Adipocyte (in vitro differentiated cells): Measurements from ENCODE around the gene RPUSD4.

Source experiments
- DNase-seq: peaks from one replicate; pipeline ENCODE4 v3.0.0-alpha.2; 2015; ENCODE audit warnings: low read depth
- H3K27me3 ChIP-seq: replicated peaks from 2 replicates; pipeline ENCODE4 v1.7.0; 2013; ENCODE audit warnings: mild to moderate bottlenecking, low read length, moderate library complexity; ENCODE audit not compliant: control insufficient read depth, insufficient read depth
- H3K36me3 ChIP-seq: 2 replicates; pipeline ENCODE4 v1.7.0; 2013; ENCODE audit warnings: low read length, mild to moderate bottlenecking, moderate library complexity; ENCODE audit not compliant: control insufficient read depth, insufficient read depth, severe bottlenecking
- H3K4me1 ChIP-seq: 2 replicates; pipeline ENCODE4 v1.7.0; 2013; ENCODE audit warnings: mild to moderate bottlenecking, low read length, moderate library complexity; ENCODE audit not compliant: control insufficient read depth, insufficient read depth
- H3K4me3 ChIP-seq: 2 replicates; pipeline ENCODE4 v1.7.0; 2013; ENCODE audit warnings: mild to moderate bottlenecking, low read length, moderate library complexity
- H3K9ac ChIP-seq: 2 replicates; pipeline ENCODE4 v1.7.0; 2013; ENCODE audit warnings: mild to moderate bottlenecking, low read length, moderate library complexity
- H3K9me3 ChIP-seq: 2 replicates; pipeline ENCODE4 v1.7.0; 2013; ENCODE audit warnings: mild to moderate bottlenecking, low read length, moderate library complexity; ENCODE audit not compliant: control insufficient read depth

The RPUSD4 gene

DNA sequence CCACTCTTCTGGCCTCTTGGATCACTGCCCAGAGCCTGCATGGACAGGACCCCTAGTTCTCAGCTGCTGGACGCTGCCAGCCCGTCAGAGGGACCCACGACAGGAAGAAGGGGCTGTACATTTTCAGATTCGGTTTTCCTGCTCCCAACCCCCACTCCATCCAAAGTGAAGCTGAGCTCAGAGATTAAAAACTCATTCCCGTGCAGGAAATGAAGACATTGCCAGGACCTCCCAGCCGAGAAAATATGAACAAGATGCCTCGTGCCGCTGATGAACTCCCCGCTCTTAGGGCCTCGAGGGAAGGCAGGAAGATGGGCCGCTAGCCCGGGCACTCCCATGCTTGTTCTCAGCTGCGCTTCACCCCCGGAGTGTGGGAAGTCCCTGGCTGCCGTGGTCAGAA lies 36.1 kb downstream of the RPUSD4 start:
- H3K27me3 ChIP-seq, result no peaks in the 10 kb centered on the region
- no peaks in the 10 kb centered on the region for H3K36me3 ChIP-seq
- H3K4me1 ChIP-seq, result peaks cover 25% of the 10 kb centered on the region
- peak overlapping the region; percentile 26 for H3K4me3 ChIP-seq
- H3K9ac ChIP-seq, result peak overlapping the region; percentile 66
- peak; percentile 10 for DNase-seq
- no peaks in the 10 kb centered on the region for H3K9me3 ChIP-seq

- Histone ChIP-seq H3K27me3 (no peaks in the 10 kb centered on the region), H3K9ac (peak overlapping the region; percentile 66), H3K9me3 (no peaks in the 10 kb centered on the region), H3K4me1 (peaks cover 25% of the 10 kb centered on the region), H3K36me3 (no peaks in the 10 kb centered on the region), H3K4me3 (no peak overlapping the region)
- DNase-seq, result no peak
These were observed 36.6 kb downstream of the RPUSD4 start for GRCh38 chr11:126174816-126175215.

DNA sequence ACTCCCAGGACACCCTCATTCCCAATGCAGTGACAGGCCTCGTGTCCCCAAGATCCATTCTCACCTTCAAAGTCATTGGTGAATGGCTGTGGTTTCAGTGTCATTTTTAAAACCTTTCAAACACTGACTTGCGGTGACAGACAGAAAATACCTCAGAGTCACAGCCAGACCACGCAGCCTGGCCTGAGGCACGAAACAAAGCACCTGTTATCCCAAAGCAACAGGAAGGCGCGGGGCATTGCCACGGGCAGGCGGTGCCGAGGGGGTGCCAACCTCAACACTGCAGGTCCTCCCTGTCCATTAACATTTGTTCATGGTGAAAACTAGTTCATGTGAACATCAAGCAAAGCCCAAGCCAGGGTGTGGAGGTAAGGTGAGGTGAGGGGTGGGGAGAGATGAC lies 38.2 kb downstream of the RPUSD4 start:
- Histone ChIP-seq H3K9ac (no peak overlapping the region), H3K9me3 (no peaks in the 10 kb centered on the region), H3K27me3 (no peaks in the 10 kb centered on the region), H3K36me3 (no peaks in the 10 kb centered on the region), H3K4me1 (peaks cover 30% of the 10 kb centered on the region), H3K4me3 (no peak overlapping the region)
- DNase-seq, result no peak

GRCh38 chr11:126172596-126173038 lies 38.8 kb downstream of the RPUSD4 start:
- H3K4me1 ChIP-seq, result peaks cover 30% of the 10 kb centered on the region
- no peaks in the 10 kb centered on the region for H3K27me3 ChIP-seq
- H3K9me3 ChIP-seq, result no peaks in the 10 kb centered on the region
- no peaks in the 10 kb centered on the region for H3K36me3 ChIP-seq
- H3K4me3 ChIP-seq, result no peak overlapping the region
- DNase-seq, result peak; percentile 64
- peak overlapping the region; percentile 1 for H3K9ac ChIP-seq

DNA sequence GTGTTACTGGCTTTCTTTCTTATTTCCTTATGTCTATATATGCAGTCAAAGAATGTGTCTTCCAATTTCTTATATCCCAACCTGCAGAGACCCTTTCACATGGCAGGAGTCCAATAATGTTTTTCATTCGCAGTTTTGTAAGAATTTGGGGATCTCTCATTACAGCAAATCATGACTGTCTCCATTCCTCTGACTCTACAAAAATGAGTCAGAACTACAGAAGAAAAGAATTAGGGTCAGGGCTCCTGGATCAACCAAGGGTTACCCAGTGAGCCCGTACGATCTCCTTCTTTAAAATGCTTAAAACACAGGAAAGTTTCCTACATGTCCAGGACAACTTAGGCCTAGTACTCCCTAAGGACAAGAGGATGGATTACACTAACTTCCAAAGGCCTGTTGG lies 42.2 kb downstream of the RPUSD4 start:
- Histone ChIP-seq H3K36me3 (no peaks in the 10 kb centered on the region), H3K27me3 (no peaks in the 10 kb centered on the region), H3K9me3 (no peaks in the 10 kb centered on the region), H3K4me1 (peaks cover 16% of the 10 kb centered on the region), H3K4me3 (no peak overlapping the region), H3K9ac (no peak overlapping the region)
- DNase-seq, result no peak

- no peak for DNase-seq
- no peak overlapping the region for H3K4me3 ChIP-seq
- no peaks in the 10 kb centered on the region for H3K36me3 ChIP-seq
- peaks cover 25% of the 10 kb centered on the region for H3K4me1 ChIP-seq
- H3K9ac ChIP-seq, result no peak overlapping the region
- H3K9me3 ChIP-seq, result no peaks in the 10 kb centered on the region
- H3K27me3 ChIP-seq, result no peaks in the 10 kb centered on the region
These were observed 44.0 kb downstream of the RPUSD4 start for GRCh38 chr11:126167488-126167887.

GRCh38 chr11:126166413-126166812 lies 45.0 kb downstream of the RPUSD4 start:
- Histone ChIP-seq H3K4me3 (no peak overlapping the region), H3K27me3 (no peaks in the 10 kb centered on the region)
- no peak for DNase-seq

GRCh38 chr11:126165757-126166156 lies 45.7 kb downstream of the RPUSD4 start:
- DNase-seq, result no peak
- no peak overlapping the region for H3K9ac ChIP-seq
- H3K27me3 ChIP-seq, result no peaks in the 10 kb centered on the region
- no peak overlapping the region for H3K4me3 ChIP-seq
- no peaks in the 10 kb centered on the region for H3K36me3 ChIP-seq
- H3K4me1 ChIP-seq, result peaks cover 23% of the 10 kb centered on the region
- H3K9me3 ChIP-seq, result no peaks in the 10 kb centered on the region

More at GRCh38 chr11:126166413-126166812, 45.0 kb downstream of the RPUSD4 start:
- no peaks in the 10 kb centered on the region for H3K9me3 ChIP-seq
- H3K4me1 ChIP-seq, result peaks cover 23% of the 10 kb centered on the region
- no peak overlapping the region for H3K9ac ChIP-seq
- H3K36me3 ChIP-seq, result no peaks in the 10 kb centered on the region

- Histone ChIP-seq H3K4me3 (no peak overlapping the region), H3K27me3 (no peaks in the 10 kb centered on the region), H3K4me1 (peaks cover 23% of the 10 kb centered on the region), H3K9ac (no peak overlapping the region), H3K9me3 (no peaks in the 10 kb centered on the region), H3K36me3 (no peaks in the 10 kb centered on the region)
- no peak for DNase-seq
These were observed 46.1 kb downstream of the RPUSD4 start for GRCh38 chr11:126165311-126165720.

DNA sequence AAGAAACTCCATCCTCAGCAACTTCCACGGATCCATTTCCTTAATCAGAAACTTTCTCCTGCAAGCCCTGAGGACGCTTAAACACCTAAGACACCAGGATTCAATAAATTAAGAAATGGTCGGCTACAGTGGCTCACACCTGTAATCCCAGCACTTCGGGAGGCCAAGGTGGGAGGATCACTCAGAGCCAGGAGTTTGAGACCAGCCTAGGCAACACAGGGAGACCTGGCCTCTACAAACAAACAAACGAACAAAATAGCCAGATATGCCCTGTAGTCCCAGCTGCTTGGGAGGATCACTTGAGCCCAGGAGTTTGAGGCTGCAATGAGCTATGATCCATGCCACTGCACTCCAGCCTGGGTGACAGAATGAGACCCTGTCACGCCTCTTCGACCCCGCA lies 46.7 kb downstream of the RPUSD4 start:
- peaks cover 23% of the 10 kb centered on the region for H3K4me1 ChIP-seq
- no peak overlapping the region for H3K9ac ChIP-seq
- DNase-seq, result no peak
- no peaks in the 10 kb centered on the region for H3K9me3 ChIP-seq
- H3K4me3 ChIP-seq, result no peak overlapping the region
- H3K27me3 ChIP-seq, result no peaks in the 10 kb centered on the region
- H3K36me3 ChIP-seq, result no peaks in the 10 kb centered on the region

- no peaks in the 10 kb centered on the region for H3K36me3 ChIP-seq
- DNase-seq, result no peak
These were observed 47.7 kb downstream of the RPUSD4 start for GRCh38 chr11:126163779-126164178.

DNA sequence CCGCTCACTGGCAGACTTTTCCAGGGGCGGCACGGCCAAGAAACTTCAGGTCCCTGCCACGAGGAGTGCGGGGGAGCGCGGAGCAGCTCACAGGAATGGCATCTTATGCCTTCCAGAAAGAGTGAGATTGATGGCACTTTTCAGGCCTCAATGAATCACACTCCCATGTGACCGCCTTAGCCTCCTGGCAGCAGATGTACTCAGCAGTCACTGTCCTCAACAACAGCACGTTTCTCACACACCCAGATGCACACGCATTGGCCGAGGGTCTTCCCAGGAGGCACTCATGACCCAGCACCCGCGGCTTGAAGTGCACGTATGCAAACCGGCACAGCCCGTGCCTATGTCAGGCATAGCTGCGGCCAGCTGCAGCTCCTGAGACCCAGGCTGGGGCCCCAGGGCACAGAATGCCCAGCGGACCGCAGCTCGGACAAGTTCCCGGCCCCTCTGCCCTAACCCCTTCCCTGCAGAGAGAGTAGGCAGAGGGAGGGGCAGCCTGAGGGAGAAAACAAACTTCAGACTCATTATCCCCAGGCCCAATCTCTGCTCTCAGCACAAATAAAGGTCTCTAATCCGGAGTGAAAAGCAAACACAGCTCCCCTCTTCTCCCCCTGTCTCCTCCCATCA lies 48.3 kb downstream of the RPUSD4 start:
- H3K4me1 ChIP-seq, result peaks cover 23% of the 10 kb centered on the region
- H3K9me3 ChIP-seq, result no peaks in the 10 kb centered on the region
- H3K36me3 ChIP-seq, result no peaks in the 10 kb centered on the region
- no peak overlapping the region for H3K4me3 ChIP-seq
- H3K9ac ChIP-seq, result peak overlapping the region; percentile 74
- H3K27me3 ChIP-seq, result no peaks in the 10 kb centered on the region
- peak; percentile 85 for DNase-seq

More at GRCh38 chr11:126163779-126164178, 47.7 kb downstream of the RPUSD4 start:
- H3K4me1 ChIP-seq, result peaks cover 18% of the 10 kb centered on the region
- no peaks in the 10 kb centered on the region for H3K9me3 ChIP-seq
- H3K9ac ChIP-seq, result peak overlapping the region; percentile 74
- no peak overlapping the region for H3K4me3 ChIP-seq
- H3K27me3 ChIP-seq, result no peaks in the 10 kb centered on the region
